Stimulated activated CD8-positive, alpha-beta memory T cell treated with anti-CD3 and anti-CD28 coated beads, Interleukin-12 subunit alpha, Interleukin-12 subunit beta, amount 100 ng/mL, for 24 hours (primary cell): ENCODE measurements around the gene TRIAP1.
"Not testable (repeated sequence)": the region's sequence is repeated elsewhere in the genome, so short reads cannot be mapped to it uniquely, and the experiment has no call there.

Experiments
- DNase-seq: peaks from one replicate; pipeline ENCODE4 v3.0.0-alpha.2; 2020; ENCODE audit errors: extremely low read depth

The TRIAP1 gene

DNA sequence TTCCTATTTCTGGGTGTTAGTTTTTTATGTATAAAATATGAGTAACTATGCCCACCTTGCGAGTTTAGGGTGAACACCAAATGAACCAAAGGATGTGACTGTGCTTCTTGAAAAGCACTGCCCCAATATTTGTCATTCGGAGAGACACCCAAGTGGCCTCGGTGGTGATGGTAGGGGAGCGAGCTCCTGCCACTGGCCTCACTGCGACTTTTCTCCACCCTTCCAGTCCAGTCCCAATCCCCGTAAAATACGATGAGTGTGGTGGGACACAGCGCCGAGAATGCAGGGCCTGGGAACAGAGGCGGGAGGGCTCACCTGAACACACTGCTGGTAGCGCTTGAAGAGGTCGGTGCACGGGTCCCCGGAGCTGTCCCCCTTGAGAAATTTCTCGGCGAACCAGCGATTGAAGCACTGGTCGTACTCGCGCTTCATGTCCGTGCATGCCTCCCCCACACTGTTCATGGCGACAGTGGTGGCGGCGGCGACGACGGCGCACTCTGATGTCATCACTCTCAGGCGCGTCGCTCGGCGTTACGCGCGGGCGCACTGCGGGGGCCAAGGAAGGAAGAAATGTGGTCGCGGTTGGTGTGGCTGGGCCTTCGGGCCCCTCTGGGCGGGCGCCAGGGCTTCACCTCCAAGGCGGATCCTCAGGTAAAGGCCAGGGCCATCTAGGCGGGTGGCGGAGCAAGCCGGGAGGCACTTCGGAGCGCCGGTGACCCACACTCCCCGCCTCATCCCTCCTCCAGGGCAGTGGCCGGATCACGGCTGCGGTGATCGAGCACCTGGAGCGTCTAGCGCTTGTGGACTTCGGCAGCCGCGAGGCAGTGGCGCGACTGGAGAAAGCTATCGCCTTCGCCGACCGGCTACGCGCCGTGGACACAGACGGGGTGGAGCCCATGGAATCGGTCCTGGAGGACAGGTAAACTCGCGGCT lies at the start of gene TRIAP1, which contains the start of gene GATC:
Gene TRIAP1 (minus strand): TSS at position 474 of the 933 bp plus-strand sequence. CDS start 12 bp downstream, at position 462.
Gene GATC (plus strand): TSS at position 534 of the 933 bp plus-strand sequence. CDS start 37 bp downstream, at position 571.
- DNase-seq = peak; percentile 77

- no peak for DNase-seq
These were observed 49.1 kb upstream of the TRIAP1 start for GRCh38 chr12:120495186-120495730.

- no peak for DNase-seq
These were observed 44.8 kb upstream of the TRIAP1 start for GRCh38 chr12:120490833-120491512.

- no peak for DNase-seq
These were observed 44.1 kb upstream of the TRIAP1 start for GRCh38 chr12:120490325-120490724.

DNA sequence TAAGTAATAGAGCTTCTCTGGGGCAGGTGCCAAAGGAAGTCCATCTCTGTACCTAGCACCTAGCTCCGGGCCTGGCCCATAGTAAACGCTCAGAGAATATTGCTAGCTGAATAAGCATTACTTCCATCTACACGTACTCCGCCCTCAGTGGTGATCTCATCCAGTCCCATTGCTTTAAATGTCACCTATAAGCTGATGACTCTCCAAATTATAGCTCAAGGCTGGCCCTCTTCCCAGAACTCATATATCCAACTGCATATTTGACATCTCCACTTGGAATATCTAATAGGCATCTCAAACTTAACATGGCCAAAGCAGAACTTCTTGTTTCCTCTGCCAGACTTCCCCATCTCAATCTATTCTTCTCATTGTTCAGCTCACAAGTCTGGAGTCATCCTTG lies 42.8 kb upstream of the TRIAP1 start:
- no peak for DNase-seq

DNA sequence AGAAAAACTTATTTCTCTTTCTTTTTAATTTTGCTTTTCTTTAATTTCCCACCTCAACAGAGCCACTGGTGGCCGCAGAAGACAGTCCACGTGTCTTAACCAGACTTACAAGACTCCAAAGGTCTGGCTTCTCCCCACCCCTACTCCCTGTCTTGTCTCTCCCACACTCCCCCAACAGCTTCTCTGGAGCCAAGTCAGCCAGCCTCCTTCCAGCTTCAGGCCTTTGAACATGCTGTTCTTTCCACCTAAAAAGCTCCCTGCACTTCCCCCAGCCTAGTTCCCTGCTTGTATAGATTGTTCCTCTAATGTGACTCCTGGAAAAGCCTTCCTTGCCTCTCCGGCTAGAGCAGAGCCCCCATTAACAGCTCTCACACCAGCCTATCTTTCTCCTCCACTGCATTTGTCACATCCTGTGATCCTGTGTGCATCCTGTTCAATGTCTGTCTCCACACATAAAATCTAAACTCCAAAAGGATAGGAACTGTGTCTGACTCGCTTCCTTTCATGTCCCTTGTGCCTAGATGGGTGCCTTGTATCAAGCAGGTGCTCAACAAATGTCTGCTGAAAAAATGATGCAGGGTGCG lies 42.0 kb upstream of the TRIAP1 start:
- no peak for DNase-seq

DNA sequence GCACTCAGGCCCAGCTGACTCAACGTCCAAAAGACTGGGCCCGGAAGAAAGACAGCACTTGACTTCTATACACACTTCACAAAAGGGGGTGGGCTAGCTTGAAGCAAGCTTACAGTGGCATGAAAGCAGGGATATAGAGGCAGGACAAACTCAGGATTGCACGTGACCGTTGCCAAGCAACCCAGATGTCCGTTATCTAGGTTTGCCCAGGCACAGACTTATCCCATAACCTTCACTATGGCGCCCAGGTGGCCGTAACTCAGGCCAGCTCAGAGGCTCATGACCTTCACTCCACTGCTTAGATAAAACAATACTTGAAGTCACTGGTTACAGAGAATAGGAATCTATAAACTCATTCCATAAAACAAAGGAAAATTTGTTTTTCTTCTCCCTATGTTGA lies 41.4 kb upstream of the TRIAP1 start:
- DNase-seq = not testable (repeated sequence)

GRCh38 chr12:120485961-120486881 lies 40.0 kb upstream of the TRIAP1 start:
- no peak for DNase-seq

- no peak for DNase-seq
These were observed 37.4 kb upstream of the TRIAP1 start for GRCh38 chr12:120483621-120484020.

DNA sequence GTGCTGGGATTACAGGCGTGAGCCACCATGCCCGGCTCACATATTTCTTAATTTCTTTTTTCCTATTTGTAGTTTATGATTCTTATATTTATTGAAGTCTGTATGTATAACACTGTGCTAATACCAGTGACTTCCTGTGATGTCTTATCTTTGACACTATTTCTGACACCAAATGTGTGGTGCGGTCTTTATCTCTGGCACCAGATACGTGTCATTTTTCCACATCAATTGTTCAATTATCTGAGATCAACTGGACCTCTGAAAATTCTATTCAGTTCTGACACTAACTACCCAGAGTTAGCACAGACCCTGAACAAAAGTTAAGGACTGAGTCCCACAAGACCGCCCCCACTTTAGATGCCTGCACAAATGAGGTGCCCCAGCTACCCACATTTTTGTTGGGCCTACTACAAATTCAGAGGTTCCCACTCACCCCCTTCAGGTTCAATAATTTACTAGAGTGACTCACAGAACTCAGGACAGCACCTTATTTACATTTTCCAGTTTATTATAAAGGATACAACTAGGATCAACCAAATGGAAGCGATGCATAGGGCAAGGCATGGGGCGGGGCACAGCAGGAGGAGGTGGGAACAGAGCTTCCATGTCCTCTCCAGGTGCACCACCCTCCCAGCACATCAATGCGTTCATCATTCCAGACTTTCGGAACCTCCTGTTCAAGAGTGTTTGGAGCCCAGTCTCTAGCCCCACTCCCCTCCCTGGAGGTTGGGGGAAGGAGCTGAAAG lies 35.0 kb upstream of the TRIAP1 start:
- DNase-seq = no peak

- DNase-seq = no peak
These were observed 34.0 kb upstream of the TRIAP1 start for GRCh38 chr12:120480211-120480610.

GRCh38 chr12:120479458-120479857 lies 33.3 kb upstream of the TRIAP1 start:
- DNase-seq = no peak

DNA sequence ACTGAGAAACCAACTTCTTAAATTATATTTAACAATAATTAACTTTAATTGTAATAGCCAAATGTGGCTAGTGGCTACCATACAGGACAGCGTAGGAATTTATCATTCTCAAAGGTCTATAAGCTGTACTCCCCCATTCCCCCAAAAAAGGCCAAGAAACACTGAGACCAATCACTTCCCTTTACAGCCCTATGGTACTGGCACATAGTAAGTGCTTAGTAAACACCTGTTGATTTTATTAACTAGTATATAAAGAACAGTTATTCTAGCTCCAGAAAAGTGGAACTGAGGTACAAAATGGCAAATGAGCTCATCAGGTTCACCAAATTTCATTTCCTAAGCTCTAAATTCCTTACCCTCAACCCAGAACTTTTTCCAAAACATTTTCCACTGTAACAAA lies 29.5 kb upstream of the TRIAP1 start:
- DNase-seq = no peak

GRCh38 chr12:120474616-120474960 lies 28.4 kb upstream of the TRIAP1 start:
- no peak for DNase-seq

- no peak for DNase-seq
These were observed 27.8 kb upstream of the TRIAP1 start for GRCh38 chr12:120473807-120474615.

GRCh38 chr12:120472521-120472920 lies 26.3 kb upstream of the TRIAP1 start:
- no peak for DNase-seq

DNA sequence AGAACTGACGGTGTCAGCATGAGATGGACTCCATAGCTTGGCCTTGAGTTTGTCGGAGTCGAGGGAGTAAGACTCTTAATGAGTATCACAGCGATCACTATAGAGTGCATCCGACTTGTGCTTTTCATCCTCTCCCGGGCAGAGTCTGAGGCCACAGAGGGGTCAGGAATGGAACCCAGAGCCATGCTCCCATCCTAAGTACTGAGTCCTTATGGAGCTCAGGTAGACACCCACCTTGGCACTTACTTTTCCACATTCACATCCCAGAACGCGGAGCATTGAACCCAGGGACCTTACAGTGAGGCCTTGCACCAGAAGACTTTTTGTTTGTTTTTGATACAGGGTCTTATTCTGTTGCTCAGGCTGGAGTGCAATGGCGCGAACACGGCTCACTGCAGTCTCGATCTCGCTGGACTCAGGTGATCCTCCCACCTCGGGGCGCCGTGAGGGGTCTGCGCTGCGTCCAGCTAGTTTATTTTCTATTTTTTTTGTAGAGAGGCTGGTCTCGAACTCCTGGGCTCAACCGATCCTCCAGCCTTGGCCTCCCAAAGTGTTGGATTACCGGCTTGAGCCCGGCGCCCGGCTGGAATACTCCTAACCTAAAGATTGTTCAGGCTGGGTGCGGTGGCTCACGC lies 24.1 kb upstream of the TRIAP1 start:
- no peak for DNase-seq

DNA sequence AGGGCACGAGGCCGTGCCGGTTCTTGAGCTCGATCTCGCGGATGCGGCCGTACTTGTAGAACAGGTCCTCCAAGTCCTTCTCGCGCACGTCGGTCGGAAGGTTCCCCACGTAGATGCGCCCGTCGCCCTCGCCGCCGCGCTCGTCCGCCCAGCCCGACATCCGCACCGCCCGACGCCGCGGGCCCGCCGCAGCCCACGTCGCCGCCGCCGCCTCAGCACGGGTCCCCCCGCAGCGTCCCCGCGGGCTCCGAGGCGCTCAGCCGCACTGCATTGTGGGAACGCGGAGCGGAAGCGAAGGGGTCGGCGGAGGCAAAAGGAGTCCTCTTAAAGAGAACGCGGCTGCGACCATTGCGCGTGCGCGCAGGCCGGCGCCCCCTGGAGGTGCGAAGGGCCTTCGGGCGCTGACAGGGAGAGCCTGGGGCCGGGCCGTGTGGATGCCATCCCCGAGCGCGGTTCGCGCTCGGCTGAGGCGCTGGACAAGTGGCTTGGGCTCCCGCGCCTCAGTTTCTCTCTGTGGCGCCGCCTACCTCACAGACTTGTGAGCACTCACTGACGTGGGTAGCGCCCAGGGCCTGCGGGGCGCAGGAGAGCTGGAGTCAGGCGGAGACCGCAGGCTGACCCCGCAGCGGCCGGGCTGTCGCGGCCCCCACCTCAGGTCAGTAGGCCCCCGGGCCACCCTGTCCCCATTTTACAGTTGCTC lies 23.4 kb upstream of the TRIAP1 start, which contains the start of gene SRSF9:
Gene SRSF9 (minus strand): TSS at position 299 of the 700 bp plus-strand sequence. CDS start 139 bp downstream, at position 160.
- peak; percentile 92 for DNase-seq
